SK-N-SH (cell line): ENCODE results near the gene HLA-DRB1. TPM values are rescaled to one million over a fixed set of nuclear protein-coding genes. Genes with fewer than 3 reads are reported as not detected.
"Not testable (repeated sequence)": the region's sequence is repeated elsewhere in the genome, so short reads cannot be mapped to it uniquely, and the experiment has no call there.

Experiments used
- CTCF ChIA-PET: fragments of 300-600, 350-600 bp; formaldehyde crosslinking; extraction: SDS; loops from one replicate; lab custom pipeline; 2021; lab: Yijun Ruan, JAX
- POLR2A ChIA-PET: fragments of 350-600 bp; sonication (Branson Sonifier 250); formaldehyde crosslinking; extraction: SDS; loops from one replicate; lab custom pipeline; 2020; ENCODE audit warnings: antibody characterized with exemption, inconsistent platforms; lab: Yijun Ruan, JAX
- DNase-seq: peaks from one replicate; pipeline ENCODE4 v3.0.0; 2012
- H2AFZ ChIP-seq: fragments of 200-600 bp; sonication (generic); 2 replicates; pipeline ENCODE4 v1.8.1; 2016; ENCODE audit warnings: antibody characterized with exemption, mild to moderate bottlenecking, low read depth
- H3F3A ChIP-seq: fragments of 200-600 bp; sonication (generic); replicated peaks from 2 replicates; pipeline ENCODE3; 2016; ENCODE audit warnings: antibody characterized with exemption, mild to moderate bottlenecking; ENCODE audit not compliant: insufficient read depth
- H3K27ac ChIP-seq, 2 experiments: fragments of 200-500 bp in 1 of 2; fragments of 200-600 bp in 1 of 2; sonication (Bioruptor generic) in 1 of 2; sonication (generic), shearing (Covaris generic) in 1 of 2; 2 replicates each; pipeline versions ENCODE4 v1.5.1 to v1.6.1; 2014 to 2016; ENCODE audit warnings: low read depth in 2 of 2, inconsistent platforms in 1 of 2, low read length in 1 of 2, mild to moderate bottlenecking in 1 of 2, mixed read lengths in 1 of 2
- H3K27me3 ChIP-seq: fragments of 200-600 bp; sonication (generic), shearing (Covaris generic); 2 replicates; pipeline ENCODE4 v1.6.1; 2016; ENCODE audit warnings: mixed run types; ENCODE audit not compliant: insufficient read depth
- H3K36me3 ChIP-seq, 2 experiments: fragments of 200-500 bp in 1 of 2; fragments of 200-600 bp in 1 of 2; sonication (Bioruptor generic) in 1 of 2; sonication (generic) in 1 of 2; replicated peaks in 1 of 2; 2 replicates each; pipeline versions ENCODE3 to v1.5.1; 2014 to 2016; ENCODE audit warnings: low read length in 1 of 2, mild to moderate bottlenecking in 1 of 2; ENCODE audit not compliant: insufficient read depth in 2 of 2, control insufficient read depth in 1 of 2
- H3K4me1 ChIP-seq, 2 experiments: fragments of 200-500 bp in 1 of 2; fragments of 200-600 bp in 1 of 2; sonication (Bioruptor generic) in 1 of 2; sonication (generic), shearing (Covaris generic) in 1 of 2; 2 replicates each; pipeline versions ENCODE4 v1.5.1 to v1.6.1; 2014 to 2016; ENCODE audit warnings: low read depth in 1 of 2, low read length in 1 of 2, mixed run types in 1 of 2; ENCODE audit not compliant: insufficient read depth in 2 of 2, control insufficient read depth in 1 of 2
- H3K4me2 ChIP-seq: fragments of 200-600 bp; sonication (generic), shearing (Covaris generic); 2 replicates; pipeline ENCODE4 v1.6.1; 2017; ENCODE audit warnings: mixed run types
- H3K4me3 ChIP-seq, 2 experiments: fragments of 200-500 bp in 1 of 2; fragments of 200-600 bp in 1 of 2; sonication (Bioruptor generic) in 1 of 2; sonication (generic), shearing (Covaris generic) in 1 of 2; 2 replicates each; pipeline versions ENCODE4 v1.5.1 to v1.8.1; 2014 to 2016; ENCODE audit warnings: low read depth in 2 of 2, inconsistent platforms in 1 of 2, low read length in 1 of 2, mild to moderate bottlenecking in 1 of 2, mixed read lengths in 1 of 2, moderate library complexity in 1 of 2
- H3K79me2 ChIP-seq: fragments of 200-600 bp; sonication (generic); 2 replicates; pipeline ENCODE4 v1.8.1; 2017; ENCODE audit warnings: mild to moderate bottlenecking; ENCODE audit not compliant: insufficient read depth
- H3K9ac ChIP-seq: fragments of 200-600 bp; sonication (generic); 2 replicates; pipeline ENCODE4 v1.6.1; 2017; ENCODE audit warnings: mixed run types
- H3K9me2 ChIP-seq: fragments of 200-600 bp; sonication (generic); 2 replicates; pipeline ENCODE4 v1.6.1; 2017; ENCODE audit warnings: mixed run types
- H3K9me3 ChIP-seq: fragments of 200-600 bp; sonication (generic); 2 replicates; pipeline ENCODE4 v1.6.1; 2017; ENCODE audit warnings: mixed run types, mild to moderate bottlenecking, moderate library complexity
- H4K20me1 ChIP-seq: fragments of 200-600 bp; sonication (generic); 2 replicates; pipeline ENCODE4 v1.6.1; 2017; ENCODE audit warnings: mild to moderate bottlenecking, mixed run types; ENCODE audit not compliant: insufficient read depth
- CHD2 ChIP-seq: fragments of 150-350 bp; IDR thresholded peaks from 2 replicates; pipeline ENCODE4 v1.6.1; 2018; ENCODE audit warnings: low read length; ENCODE audit not compliant: partially characterized antibody
- ELF1 ChIP-seq: IDR thresholded peaks from 2 replicates; pipeline ENCODE4 v1.4.0; 2012
- EZH2phosphoT487 ChIP-seq: fragments of 200-600 bp; sonication (generic); IDR thresholded peaks from 2 replicates; pipeline ENCODE4 v1.6.1; 2017; ENCODE audit warnings: low read depth, mixed run types, mild to moderate bottlenecking, antibody characterized with exemption, moderate library complexity, borderline replicate concordance
- FOSL2 ChIP-seq: IDR thresholded peaks from 2 replicates; pipeline ENCODE4 v1.4.0; 2012; ENCODE audit warnings: low read depth, mild to moderate bottlenecking, moderate library complexity, borderline replicate concordance
- FOXJ3 ChIP-seq: sonication (generic); formaldehyde crosslinking; IDR thresholded peaks from 2 replicates; pipeline ENCODE4 v1.5.1; 2020; ENCODE audit warnings: mild to moderate bottlenecking, missing genetic modification reagents
- GABPA ChIP-seq: IDR thresholded peaks from 2 replicates; pipeline ENCODE4 v1.4.0; 2012; ENCODE audit warnings: low read depth, mild to moderate bottlenecking
- NFIC ChIP-seq: IDR thresholded peaks from 2 replicates; pipeline ENCODE4 v1.4.0; 2012; ENCODE audit warnings: borderline replicate concordance
- NRF1 ChIP-seq: IDR thresholded peaks from 2 replicates; pipeline ENCODE4 v1.6.1; 2012; ENCODE audit warnings: low read depth, mild to moderate bottlenecking, low read length
- PBX3 ChIP-seq: IDR thresholded peaks from 2 replicates; pipeline ENCODE4; 2012
- RAD21 ChIP-seq: IDR thresholded peaks from 2 replicates; pipeline ENCODE4 v1.6.1; 2012; ENCODE audit warnings: mild to moderate bottlenecking, low read length
- RFX5 ChIP-seq: IDR thresholded peaks from 2 replicates; pipeline ENCODE4 v1.6.1; 2012; ENCODE audit warnings: mild to moderate bottlenecking, improper control_type of control experiment, low read length
- SIN3A ChIP-seq: IDR thresholded peaks from 2 replicates; pipeline ENCODE4 v1.6.1; 2012; ENCODE audit warnings: low read depth, mild to moderate bottlenecking, low read length, moderate library complexity, borderline replicate concordance
- SMC3 ChIP-seq: IDR thresholded peaks from 2 replicates; pipeline ENCODE4 v1.6.1; 2012; ENCODE audit warnings: low read depth, low read length, improper control_type of control experiment
- TCF12 ChIP-seq: IDR thresholded peaks from 2 replicates; pipeline ENCODE4 v1.4.0; 2012
- TEAD4 ChIP-seq: IDR thresholded peaks from 2 replicates; pipeline ENCODE4 v1.4.0; 2012; ENCODE audit warnings: mild to moderate bottlenecking, borderline replicate concordance; ENCODE audit not compliant: insufficient read depth
- WGBS: methylation state at CpG from one replicate; pipeline ENCODE4 v1.1.6; 2017; ENCODE audit warnings: low lambda C conversion rate; 5-methylcytosine and 5-hydroxymethylcytosine counted together
- polyA plus RNA-seq, 3 experiments: library from polyadenylated mRNA; depleted of rRNA; stranded (reverse); fragments of >200 nt; gene quantifications; 2 replicates each; pipeline ENCODE4 v1.2.3, GENCODE V29; 2012

The HLA-DRB1 gene
- polyA plus RNA-seq, 1 of the 3 experiments (the other 2 are of a cell fraction), result not detected

- ChIA-PET CTCF (no interaction called here), POLR2A (no interaction called here)
- no peak overlapping the region for H2AFZ ChIP-seq
- TF ChIP-seq NFIC, result no peak
- no peak for TF ChIP-seq GABPA
- no peak for TF ChIP-seq PBX3
- TF ChIP-seq SIN3A, result no peak
- no peak for TF ChIP-seq ELF1
- no peak for TF ChIP-seq NRF1
- no peak for TF ChIP-seq TCF12
- TF ChIP-seq EZH2phosphoT487, result no peak
- TF ChIP-seq FOSL2, result no peak
- no peak for TF ChIP-seq SMC3
- TF ChIP-seq CHD2, result no peak
- no peak for TF ChIP-seq TEAD4
- no peaks in the 10 kb centered on the region for H3K4me1 ChIP-seq
- no peaks in the 10 kb centered on the region for H3F3A ChIP-seq
- 7% methylated on average over 4 of the region's 5 CpGs for WGBS
- H3K9me3 ChIP-seq, result no peaks in the 10 kb centered on the region
- H3K27ac ChIP-seq, result no peak overlapping the region
- H3K79me2 ChIP-seq, result no peaks in the 10 kb centered on the region
- no peak overlapping the region for H3K4me2 ChIP-seq
- H3K4me3 ChIP-seq, result no peak overlapping the region
- H3K9me2 ChIP-seq, result no peaks in the 10 kb centered on the region
- no peaks in the 10 kb centered on the region for H3K27me3 ChIP-seq
- no peak overlapping the region for H3K9ac ChIP-seq
- H4K20me1 ChIP-seq, result no peaks in the 10 kb centered on the region
- no peaks in the 10 kb centered on the region for H3K36me3 ChIP-seq
- DNase-seq, result no peak
These were observed 38.2 kb downstream of the HLA-DRB1 start for GRCh38 chr6:32551410-32551809.

GRCh38 chr6:32539839-32540238 is 49.8 kb downstream of the HLA-DRB1 start:
- no peaks in the 10 kb centered on the region for H3K36me3 ChIP-seq
- no peaks in the 10 kb centered on the region for H3K79me2 ChIP-seq
- CTCF ChIA-PET, result no interaction called here
- no peak for DNase-seq
- no peak overlapping the region for H3K4me2 ChIP-seq
- H3K27ac ChIP-seq, result no peak overlapping the region
- no peaks in the 10 kb centered on the region for H3F3A ChIP-seq
- no peaks in the 10 kb centered on the region for H3K9me3 ChIP-seq
- no peaks in the 10 kb centered on the region for H3K9me2 ChIP-seq
- H3K4me3 ChIP-seq, result no peak overlapping the region
- H3K9ac ChIP-seq, result no peak overlapping the region
- WGBS, result 0% methylated on average over 2 of the region's 5 CpGs
- no peaks in the 10 kb centered on the region for H3K4me1 ChIP-seq
- no peaks in the 10 kb centered on the region for H4K20me1 ChIP-seq
- no peak overlapping the region for H2AFZ ChIP-seq
- no peaks in the 10 kb centered on the region for H3K27me3 ChIP-seq
- TF ChIP-seq GABPA, result no peak
- no peak for TF ChIP-seq FOXJ3 (CRISPR knock-in tag)
- no peak for TF ChIP-seq RAD21
- TF ChIP-seq, all 33 proteins: peak for 0
- POLR2A ChIA-PET, result no interaction called here

- H3F3A ChIP-seq, CTCF ChIA-PET, POLR2A ChIA-PET: not testable (repeated sequence)
These were observed 59.2 kb downstream of the HLA-DRB1 start for GRCh38 chr6:32530431-32530793.

More at GRCh38 chr6:32530431-32530793, 59.2 kb downstream of the HLA-DRB1 start:
- H3K9ac ChIP-seq, H3K4me3 ChIP-seq, H3K4me2 ChIP-seq, DNase-seq, H3K9me3 ChIP-seq, H3K9me2 ChIP-seq, H3K27ac ChIP-seq, H3K36me3 ChIP-seq, H3K79me2 ChIP-seq: not testable (repeated sequence)
- 0 out of 2 replicates have a peak, but pooled peaks have one; percentile 30 for TF ChIP-seq RFX5
- TF ChIP-seq, all 33 proteins: peak for 1; not testable (repeated sequence) for 32
- H4K20me1 ChIP-seq, H3K4me1 ChIP-seq, H3K27me3 ChIP-seq, H2AFZ ChIP-seq: not testable (repeated sequence)
- WGBS, result 0% methylated on average over 2 of the region's 3 CpGs
